Measurements from ENCODE around the gene CAV2.

The CAV2 gene

DNA sequence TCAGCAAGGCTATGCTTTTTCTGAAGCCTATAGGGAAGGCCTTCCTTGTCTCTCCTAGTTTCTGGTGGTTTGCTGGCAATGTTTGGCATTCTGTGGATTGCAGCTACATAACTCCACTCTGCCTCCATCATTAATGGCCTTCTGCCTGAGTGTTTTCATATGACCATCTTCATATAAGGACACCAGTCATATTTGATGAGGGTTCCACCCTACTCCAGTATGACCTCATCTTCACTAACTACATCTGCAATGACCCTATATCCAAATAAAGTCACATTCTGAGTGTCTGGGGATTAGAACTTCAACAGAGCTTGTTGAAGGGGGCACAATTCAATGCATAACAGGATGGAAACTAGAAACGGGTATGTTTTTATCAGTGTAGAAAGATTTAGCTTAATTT lies 47.4 kb downstream of the CAV2 start:
- DNase-seq (ENCODE audit: low read depth in 2 of 2) = no peak

DNA sequence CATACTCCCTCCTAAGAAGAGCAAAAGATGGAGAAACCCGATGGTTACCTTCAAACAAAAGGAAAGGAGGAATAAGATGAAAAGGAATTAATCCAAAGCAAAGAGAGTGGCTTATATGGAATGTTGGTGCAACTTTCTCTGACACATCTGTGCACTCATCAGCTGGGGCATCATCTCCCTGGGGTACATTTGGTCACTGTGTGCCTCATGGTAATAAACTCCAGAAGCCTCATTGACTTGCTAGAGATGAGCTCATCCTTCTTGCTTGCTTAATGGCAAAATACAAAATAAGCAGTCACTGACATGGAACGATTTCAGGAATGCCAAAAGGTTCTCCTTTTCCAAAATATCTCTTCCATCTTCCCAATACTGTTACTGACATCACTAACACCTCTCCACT lies 47.8 kb downstream of the CAV2 start:
- no peak for DNase-seq (ENCODE audit: low read depth in 2 of 2)

DNA sequence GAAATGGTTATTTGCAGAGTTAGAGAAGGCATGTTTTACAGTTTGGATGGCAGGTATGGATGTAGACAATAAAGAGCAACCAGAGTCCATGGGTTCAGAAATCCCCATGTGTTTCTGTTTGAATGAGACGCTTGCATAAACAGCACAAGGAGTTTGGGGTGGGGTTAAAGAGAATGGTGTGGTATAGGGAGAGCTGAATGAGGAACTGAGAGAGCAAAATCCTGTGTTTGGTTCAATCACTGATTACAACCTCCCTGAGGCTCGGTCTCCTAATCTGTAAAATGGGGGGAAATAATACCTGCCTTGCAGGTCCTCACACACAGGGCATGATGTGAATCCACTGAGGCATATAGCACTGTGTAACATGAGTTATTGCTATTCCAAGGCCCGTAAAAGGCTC lies 49.0 kb downstream of the CAV2 start:
- DNase-seq (ENCODE audit: low read depth in 2 of 2) = no peak

- no peak for DNase-seq (ENCODE audit: low read depth in 2 of 2)
These were observed 49.8 kb downstream of the CAV2 start for GRCh38 chr7:116549370-116549769.

DNA sequence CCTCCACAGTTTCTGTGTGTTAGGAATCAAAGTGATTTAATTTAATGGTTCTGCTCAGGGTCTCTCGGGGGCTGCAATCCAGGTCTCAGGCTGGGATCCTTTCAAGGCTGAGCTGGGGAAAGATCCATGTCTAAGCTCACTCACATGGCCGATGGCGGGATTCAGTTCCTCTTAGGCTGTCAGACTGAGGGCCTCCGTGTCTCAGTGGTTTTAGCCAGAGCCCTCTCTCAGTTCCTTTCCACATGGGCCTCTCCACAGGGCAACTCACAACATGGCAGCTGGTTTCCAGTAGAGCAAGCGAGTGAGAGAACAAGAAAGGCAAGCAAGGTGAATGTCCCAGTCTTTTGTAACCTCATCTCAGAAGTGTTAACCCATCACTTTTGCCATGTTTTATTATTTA lies 52.2 kb downstream of the CAV2 start:
- no peak for DNase-seq (ENCODE audit: low read depth in 2 of 2)

- no peak for DNase-seq (ENCODE audit: low read depth in 2 of 2)
These were observed 53.1 kb downstream of the CAV2 start for GRCh38 chr7:116552602-116553001.

- DNase-seq (ENCODE audit: low read depth in 2 of 2) = no peak
These were observed 53.8 kb downstream of the CAV2 start for GRCh38 chr7:116553168-116553964.

DNA sequence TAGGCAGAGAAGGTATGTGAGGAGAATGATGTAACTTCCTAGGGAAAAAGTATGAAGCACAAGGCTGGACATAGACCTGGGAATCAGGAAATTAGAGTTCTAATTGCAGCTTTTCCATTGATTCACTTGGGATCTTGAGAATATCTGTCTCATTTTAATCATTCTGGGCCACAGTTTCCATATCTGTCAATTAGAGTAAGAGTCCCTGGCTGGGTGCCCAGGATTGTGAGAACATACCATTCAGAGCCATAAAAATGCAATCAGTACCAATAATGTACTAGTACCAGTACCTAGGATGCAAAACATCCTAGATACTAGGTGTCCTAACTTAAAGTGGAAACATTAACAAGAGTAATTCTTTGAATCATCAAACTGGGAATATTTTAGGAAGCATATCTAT lies 54.9 kb downstream of the CAV2 start:
- no peak for DNase-seq (ENCODE audit: low read depth in 2 of 2)

- no peak for DNase-seq (ENCODE audit: low read depth in 2 of 2)
These were observed 55.4 kb downstream of the CAV2 start for GRCh38 chr7:116554911-116555310.

DNA sequence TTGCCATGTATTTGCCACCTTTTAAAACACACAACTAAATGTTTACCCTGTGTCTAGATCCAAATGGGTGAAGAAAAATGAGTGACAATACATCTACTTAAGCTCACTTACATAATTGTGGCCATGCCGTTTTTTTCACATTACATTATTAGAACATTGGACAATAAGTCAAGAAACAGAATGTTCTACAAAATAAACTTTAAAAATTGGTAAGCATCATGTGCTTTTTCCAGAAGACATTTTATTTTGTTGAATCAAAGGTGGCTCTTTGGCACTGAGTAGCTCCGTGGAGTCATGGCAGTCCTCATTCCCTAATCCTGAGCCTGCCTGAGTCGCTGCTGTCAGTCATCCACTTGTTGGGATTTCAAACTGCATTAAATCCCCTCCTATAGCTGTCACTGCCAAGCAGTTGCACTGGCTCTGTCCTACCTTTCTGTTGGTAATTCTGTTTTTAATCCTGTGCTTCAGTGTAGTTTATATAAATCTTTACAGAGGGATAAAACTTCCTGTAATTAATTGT lies 57.6 kb downstream of the CAV2 start:
- no peak for DNase-seq (ENCODE audit: low read depth in 2 of 2)

DNA sequence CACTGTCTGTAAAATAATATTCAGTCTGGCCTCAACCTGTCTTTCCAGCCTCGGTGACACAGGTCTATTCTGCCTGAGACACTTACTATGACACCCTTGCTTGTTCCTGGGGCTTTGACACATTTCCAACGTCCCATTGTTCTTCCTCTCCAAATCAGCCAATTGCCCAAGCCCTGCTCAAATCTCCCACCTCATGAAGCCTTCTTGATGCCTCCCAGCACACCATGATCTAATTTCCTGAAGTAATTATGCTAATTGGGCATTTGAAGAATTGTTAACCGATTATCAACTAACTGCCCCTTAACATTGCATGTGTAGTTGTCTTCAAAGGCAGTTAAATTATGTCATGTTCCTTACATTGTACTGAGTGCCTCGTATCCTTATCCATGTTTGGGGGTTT lies 58.4 kb downstream of the CAV2 start:
- no peak for DNase-seq (ENCODE audit: low read depth in 2 of 2)

All from stimulated activated CD4-positive, alpha-beta T cell treated with anti-CD3 and anti-CD28 coated beads, Interleukin-12 subunit alpha, Interleukin-12 subunit beta, amount 100 ng/mL, for 24 hours (primary cell).